GM21526 (cell line): ENCODE data around the gene TOR1AIP1.
A peak's percentile ranks its signal among the peaks of the same experiment; 100 is the strongest.
"Not testable (repeated sequence)": the region's sequence is repeated elsewhere in the genome, so short reads cannot be mapped to it uniquely, and the experiment has no call there.

Experiments used
- ATAC-seq: cut with Tn5 transposase; IDR thresholded peaks from one replicate; pipeline ENCODE4 v1.9.1; 2021; ENCODE audit warnings: moderate library complexity; ENCODE audit not compliant: unreplicated experiment, low FRiP score

The TOR1AIP1 gene, protein sequence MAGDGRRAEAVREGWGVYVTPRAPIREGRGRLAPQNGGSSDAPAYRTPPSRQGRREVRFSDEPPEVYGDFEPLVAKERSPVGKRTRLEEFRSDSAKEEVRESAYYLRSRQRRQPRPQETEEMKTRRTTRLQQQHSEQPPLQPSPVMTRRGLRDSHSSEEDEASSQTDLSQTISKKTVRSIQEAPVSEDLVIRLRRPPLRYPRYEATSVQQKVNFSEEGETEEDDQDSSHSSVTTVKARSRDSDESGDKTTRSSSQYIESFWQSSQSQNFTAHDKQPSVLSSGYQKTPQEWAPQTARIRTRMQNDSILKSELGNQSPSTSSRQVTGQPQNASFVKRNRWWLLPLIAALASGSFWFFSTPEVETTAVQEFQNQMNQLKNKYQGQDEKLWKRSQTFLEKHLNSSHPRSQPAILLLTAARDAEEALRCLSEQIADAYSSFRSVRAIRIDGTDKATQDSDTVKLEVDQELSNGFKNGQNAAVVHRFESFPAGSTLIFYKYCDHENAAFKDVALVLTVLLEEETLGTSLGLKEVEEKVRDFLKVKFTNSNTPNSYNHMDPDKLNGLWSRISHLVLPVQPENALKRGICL

DNA sequence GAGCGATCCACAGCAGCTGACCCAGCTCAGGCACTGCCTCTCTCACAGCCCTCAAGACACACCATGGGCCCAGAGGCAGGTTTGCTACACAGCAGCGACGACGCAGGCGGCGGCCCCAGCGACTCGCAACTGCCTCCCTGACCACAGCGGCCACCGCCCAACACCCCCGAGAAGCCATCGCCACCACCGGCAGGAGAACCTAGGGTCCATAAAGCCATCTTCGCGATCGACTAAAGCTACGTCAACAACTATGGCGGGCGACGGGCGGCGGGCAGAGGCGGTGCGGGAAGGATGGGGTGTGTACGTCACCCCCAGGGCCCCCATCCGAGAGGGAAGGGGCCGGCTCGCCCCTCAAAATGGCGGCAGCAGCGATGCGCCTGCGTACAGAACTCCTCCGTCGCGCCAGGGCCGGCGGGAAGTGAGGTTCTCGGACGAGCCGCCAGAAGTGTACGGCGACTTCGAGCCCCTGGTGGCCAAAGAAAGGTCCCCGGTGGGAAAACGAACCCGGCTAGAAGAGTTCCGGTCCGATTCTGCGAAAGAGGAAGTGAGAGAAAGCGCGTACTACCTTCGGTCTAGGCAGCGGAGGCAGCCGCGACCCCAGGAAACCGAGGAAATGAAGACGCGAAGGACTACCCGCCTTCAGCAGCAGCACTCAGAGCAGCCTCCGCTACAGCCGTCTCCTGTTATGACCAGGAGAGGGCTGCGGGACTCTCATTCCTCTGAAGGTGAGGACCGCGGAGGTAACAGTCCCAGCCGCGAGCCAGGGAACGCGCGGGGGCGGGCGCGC lies at the start of gene TOR1AIP1:
Gene TOR1AIP1, plus strand, starts transcription at position 33 of the 787 bp plus-strand sequence. Its CDS starts 218 bp downstream, at position 251.
- peak; percentile 75 for ATAC-seq

DNA sequence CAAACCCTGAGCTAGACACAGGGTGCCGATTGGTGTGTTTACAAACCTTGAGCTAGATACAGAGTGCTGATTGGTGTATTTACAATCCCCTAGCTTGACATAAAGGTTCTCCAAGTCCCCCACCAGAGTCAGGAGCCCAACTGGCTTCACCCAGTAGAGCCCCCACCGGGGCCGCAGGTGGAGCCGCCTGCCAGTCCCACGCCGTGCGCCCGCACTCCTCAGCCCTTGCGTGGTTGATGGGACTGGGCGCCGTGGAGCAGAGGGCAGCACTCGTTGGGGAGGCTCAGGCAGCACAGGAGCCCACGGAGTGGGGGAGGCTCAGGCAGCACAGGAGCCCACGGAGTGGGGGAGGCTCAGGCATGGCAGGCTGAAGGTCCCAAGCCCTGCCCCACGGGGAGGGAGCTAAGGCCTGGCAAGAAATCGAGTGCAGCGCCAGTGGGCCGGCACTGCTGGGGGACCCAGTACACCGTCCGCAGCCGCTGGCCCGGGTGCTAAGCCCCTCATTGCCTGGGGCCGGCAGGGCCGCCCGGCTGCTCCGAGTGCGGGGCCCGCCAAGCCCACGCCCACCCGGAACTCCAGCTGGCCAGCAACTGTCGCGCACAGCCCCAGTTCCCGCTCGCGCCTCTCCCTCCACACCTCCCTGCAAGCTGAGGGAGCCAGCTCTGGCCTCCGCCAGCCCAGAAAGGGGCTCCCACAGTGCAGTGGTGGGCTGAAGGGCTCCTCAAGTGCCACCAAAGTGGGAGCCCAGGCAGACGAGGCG lies 45.2 kb upstream of the TOR1AIP1 start:
- not testable (repeated sequence) for ATAC-seq

DNA sequence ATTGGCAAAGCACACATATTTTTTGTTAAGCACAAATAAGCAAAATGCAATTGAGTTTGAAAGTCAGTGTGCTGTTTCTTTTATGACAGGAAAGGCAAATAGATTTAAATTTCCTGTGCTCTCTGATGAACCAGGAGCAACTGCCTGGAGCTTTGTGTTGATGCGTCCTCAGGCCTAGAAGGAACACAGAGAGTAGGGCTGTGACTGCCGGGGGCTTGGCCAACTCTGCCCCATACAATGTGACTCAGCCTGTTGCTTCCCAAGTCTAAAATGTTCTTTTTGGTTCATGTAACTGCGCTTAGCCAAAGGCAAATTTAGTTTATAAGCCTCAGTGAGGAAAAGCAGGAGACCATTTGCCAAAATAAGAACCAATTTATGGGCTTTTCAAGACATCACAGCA lies 42.0 kb upstream of the TOR1AIP1 start:
- ATAC-seq, result no peak

DNA sequence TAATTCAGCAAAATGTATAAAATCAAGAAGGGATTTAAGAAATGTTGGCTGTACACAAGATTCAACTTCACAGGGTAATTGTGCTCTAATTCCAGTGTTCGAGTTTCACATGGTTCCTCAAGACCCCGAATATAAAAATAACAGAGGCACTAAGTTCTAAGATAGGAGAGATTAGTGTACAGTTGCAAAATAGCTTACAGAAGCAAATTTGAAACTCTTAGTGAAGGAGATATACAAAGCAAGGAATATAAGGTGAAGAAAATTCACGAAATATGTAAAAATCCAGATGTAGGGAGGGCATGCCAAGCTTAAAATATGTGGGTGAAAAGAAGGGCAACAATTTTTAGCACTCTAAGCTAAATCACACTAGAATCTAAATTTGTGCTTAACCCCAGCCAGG lies 33.9 kb upstream of the TOR1AIP1 start:
- no peak for ATAC-seq

DNA sequence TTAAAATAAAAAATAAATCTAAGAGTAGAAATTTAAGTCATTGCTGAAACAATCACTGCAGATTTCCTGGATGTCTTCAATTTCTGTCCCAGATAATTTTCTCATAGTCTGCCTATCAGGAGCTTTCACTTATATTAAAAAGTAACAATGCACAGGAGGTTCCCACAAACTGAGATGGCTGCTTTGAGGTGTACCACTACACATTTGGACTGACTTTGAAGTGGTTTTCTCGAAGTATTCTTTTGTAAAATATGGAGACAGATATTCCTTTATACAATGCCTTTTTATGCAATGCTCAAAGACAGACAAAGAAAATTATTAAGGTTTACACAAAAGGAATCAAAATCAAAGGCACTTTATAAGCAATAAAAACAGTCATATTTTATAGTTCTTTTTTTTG lies 29.0 kb upstream of the TOR1AIP1 start:
- ATAC-seq, result no peak

DNA sequence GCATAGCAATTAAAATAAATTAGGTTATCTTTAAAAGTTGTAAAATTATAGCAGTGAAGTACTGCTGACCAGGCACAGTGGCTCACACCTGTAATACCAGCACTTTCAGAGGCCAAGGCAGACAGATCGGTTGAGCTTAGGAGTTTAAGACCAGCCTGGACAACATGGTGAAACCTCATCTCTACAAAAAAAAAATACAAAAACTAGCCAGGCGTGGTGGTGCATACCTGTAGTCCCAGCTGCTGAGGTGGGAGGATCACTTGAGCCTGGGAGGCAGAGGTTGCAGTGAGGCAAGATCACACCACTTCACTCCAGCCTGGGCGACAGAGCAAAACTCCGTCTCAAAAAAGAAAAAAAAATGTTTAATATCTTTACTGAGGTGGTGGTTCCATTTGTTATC lies 26.3 kb upstream of the TOR1AIP1 start:
- ATAC-seq, result not testable (repeated sequence)

DNA sequence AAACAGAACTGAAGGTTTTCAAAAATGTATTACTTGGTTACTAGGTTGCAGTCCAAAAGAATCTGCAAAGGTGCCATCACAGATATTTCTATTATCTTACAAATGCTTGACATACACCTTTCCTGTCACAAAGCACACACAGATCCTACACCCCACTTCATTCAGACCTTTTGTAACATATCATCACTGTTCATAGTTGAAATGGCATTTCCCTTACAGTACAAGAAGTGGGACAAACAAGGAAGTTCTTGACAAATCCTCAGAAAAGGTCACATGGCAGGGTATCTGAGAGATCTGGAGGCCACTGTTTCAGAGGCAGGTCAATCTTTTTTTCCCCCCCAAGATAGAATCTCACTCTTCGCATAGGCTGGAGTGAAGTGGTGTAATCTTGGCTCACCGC lies 25.8 kb upstream of the TOR1AIP1 start:
- ATAC-seq, result no peak

DNA sequence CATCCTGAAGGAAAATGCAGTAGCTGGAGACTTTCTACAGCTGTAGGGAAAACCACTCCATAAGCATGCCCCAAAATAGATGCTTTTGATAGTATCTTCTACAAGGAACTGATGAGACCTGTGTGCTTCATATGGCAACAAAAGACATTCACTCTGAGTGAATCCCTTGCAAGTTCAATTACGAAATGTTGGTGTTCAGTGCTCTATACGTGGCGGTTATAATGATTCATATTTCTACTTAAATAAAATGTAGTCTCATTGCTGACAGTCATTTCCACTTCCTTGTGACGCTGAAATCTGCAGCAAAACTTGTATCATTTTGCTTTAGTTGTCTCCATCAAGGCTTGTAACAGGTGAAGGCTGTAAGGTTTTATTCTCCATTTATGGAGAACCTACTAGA lies 25.1 kb upstream of the TOR1AIP1 start:
- ATAC-seq, result no peak

DNA sequence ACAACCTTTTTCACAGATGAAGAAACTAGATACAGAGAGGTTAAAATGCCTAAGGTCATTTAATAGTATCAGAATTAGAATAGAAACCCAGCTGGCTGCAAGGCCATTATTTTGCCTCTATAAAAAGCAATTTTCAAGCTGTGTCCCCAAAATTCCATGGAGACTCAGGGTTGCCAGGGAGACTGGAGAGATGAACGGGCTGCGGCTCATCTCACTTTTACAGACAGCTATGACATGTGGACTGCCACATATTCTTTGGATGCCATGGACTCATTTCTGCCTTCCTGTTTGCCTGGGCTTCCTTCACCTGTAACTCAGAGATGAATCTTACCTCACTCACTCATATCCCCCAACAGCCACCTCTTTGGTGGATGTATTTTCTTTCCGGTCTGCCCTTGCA lies 21.4 kb upstream of the TOR1AIP1 start:
- ATAC-seq, result no peak

DNA sequence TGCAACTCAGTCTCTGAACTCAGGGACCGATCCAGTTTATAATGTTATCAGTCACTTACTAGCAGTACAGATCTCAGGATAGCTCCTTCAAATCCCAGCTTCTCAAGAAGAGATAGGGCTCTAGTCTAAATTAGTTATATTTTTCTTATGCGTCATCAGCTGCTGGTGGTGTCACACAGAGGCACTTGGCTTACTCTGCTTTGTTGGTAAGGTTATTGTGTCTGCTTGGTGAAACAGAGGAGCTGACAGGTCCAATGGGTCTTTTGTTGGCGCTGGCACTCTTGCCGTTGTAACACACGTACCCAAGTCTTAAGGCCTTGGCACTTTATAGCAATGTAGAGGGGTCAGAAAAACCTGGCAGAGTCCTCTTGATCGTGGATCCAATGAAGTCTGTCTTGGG lies 16.7 kb upstream of the TOR1AIP1 start:
- no peak for ATAC-seq

DNA sequence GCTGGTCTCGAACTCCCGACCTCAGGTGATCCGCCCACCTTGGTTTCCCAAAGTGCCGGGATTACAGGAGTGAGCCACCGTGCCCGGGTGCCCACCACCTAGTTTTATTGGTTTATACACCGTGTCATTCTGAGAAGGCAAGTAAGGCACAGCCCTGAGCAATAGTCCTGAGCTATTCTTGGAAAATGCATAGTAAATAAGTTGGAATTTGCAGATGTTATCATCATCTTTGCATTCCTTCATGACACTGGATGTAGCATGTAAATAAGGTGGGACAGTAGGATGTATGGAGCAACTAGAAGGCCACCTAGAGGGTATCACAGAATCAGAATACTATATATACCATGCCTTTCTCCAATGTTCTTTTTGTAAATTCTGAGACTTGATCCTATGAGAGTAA lies 15.5 kb upstream of the TOR1AIP1 start:
- no peak for ATAC-seq

DNA sequence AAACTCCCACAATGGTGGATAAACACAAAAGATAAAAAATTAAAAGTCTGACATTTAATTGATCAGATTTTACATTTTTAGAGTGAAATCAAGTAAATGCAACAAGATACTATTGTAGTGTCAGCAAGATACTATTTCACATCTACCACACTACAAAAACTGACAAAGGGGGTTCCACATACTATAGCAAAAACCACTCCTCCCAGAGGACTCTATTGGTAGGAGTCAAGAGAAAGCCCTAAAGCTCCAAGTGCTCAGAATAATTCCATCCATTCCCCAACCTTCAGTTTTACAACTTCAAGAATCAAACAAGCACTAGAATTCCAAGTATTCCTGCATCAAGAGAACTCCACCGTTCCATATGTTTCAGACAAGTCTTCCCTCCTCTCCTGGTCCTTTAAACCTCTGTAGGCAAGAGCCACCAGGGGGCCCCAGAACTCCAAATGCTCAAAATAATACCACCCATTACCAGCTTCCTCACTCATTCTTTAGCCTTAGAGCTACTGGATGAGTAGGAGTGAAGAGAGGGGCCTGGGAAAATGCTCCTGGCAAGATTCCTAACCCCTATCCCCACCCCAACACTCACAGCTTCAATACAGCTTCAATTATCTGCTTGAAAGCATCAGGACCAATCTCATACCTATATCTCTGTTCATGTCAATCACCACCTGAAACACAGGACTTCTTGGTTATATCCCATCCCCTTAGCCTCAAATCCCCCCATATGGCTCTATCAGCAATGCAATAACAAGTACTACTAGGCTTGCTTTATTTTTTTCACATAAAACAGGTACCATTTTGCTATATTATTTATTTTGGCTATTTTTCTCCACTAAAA lies 14.4 kb upstream of the TOR1AIP1 start:
- peak; percentile 63 for ATAC-seq

DNA sequence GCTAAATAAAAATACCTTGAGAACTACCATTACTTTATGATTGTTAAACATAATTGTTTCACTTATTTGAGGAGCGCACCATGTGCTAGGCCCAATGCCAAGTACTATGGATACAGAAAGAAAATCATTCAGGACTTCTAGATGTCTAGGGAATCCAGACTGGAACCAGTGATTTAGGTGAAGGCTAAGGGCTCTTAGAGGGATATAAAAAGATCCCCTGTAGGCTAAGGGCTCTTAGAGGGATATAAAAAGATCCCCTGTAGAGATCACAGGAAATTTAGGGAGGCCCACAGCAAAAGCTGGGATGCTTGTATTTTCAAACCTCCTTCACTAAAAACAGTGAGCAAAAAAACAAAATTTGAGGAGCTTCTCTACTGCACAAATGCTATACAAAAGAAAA lies 11.2 kb upstream of the TOR1AIP1 start:
- ATAC-seq, result no peak

DNA sequence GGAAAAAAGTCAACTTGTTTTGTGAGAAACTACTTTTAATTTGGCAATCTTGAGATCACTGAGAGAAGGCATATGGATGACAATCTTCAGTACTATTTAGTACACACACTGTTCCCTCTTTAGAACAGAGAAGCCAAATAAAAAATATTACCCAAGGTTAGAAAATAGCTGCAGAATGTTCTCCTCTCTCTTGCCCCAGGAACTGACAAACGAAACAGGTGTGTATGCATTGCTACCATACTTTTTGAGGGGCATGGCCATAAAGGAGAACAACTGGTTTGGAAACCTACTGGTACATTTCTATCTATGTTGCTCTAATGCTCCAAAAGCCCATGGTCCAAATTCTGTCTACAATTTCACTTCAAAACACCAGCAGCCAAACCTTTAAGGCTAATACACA lies 10.1 kb upstream of the TOR1AIP1 start:
- ATAC-seq, result no peak

DNA sequence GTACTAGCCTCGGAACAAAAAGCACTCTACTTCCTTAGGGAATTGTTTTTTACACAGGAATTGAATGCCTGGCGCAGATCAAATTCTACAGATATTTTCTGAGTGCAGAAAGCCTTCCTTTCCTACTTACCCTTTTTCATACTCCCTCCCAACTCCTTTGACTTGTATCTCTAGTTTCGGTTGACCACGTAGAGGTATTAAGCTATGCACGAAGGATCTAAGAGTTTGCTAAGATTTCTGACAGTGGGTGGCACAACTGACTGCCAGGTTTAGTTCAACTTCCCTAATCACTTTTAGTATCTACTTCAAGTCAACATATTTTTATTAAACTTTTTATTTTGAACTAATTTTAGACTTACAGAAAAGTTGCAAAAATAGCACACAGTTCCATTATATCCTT lies 9.5 kb upstream of the TOR1AIP1 start:
- no peak for ATAC-seq

DNA sequence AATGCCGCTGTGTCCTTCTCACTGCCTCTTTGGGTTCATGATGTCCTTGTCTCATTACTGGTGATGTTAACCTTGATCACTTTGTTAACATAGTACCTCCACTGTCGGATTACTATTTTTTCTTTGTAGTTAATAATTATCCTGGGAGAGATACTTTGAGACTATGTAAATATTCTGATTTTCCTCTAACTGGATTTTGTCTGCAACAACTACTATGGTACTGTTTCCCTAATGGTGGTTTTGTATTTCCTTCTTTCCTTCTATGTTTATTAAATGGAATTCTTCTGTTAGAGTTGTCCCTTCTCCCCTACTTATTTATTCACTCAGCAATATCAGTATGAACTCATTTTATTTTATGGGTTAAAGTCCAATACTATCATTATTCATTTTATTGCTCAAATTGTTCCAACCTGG lies 8.6 kb upstream of the TOR1AIP1 start:
- ATAC-seq, result no peak

DNA sequence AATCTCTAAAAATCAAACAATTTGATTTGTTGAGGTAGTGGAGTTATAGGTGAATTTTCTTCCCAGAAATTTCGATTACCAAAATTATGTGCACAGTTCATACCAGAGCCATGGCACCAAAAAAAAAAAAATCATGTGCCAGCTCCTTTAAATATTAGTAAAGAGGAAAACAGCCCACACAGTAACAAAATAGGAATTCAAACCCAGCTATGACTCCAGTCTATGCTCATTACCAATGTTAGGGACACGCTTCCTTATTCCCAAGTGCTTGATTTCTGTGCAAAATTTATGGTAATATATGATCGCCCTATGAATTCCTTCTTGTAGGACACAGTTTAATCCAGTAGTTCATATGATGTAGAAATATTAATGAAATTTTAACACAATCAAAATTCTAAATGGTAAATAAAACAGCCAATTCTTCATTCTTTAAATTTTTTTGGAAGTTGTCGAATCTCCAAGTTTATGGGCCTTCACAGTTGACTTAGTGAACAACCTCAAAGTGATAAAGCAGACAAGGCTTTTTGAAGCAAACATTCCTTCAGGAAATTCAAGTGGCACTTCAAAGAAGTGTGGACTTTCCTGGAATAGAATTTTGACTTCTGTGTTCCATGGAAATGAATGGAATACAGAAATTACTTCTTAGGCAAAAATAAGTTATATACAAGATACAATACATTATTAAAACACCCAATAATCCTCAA lies 6.3 kb upstream of the TOR1AIP1 start:
- no peak for ATAC-seq

DNA sequence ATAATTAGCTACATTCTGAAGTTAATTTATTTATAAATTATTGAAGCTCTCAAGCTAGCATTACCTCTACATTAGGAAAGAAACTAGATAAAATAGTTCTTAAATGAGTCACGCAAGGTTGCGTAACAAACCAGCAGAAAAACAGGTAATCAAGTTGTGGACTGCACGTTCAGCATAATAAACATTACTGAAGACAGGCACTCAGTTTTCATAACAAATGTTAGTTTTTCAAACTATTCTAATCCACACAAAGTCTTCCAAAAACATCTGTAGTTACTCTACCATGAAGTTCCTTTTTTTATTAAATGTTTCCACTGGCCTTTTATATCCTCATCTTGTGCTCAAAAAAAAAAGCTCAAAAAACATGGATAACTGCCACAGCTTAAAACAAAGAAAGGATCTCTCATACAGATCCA lies 5.8 kb upstream of the TOR1AIP1 start:
- no peak for ATAC-seq

DNA sequence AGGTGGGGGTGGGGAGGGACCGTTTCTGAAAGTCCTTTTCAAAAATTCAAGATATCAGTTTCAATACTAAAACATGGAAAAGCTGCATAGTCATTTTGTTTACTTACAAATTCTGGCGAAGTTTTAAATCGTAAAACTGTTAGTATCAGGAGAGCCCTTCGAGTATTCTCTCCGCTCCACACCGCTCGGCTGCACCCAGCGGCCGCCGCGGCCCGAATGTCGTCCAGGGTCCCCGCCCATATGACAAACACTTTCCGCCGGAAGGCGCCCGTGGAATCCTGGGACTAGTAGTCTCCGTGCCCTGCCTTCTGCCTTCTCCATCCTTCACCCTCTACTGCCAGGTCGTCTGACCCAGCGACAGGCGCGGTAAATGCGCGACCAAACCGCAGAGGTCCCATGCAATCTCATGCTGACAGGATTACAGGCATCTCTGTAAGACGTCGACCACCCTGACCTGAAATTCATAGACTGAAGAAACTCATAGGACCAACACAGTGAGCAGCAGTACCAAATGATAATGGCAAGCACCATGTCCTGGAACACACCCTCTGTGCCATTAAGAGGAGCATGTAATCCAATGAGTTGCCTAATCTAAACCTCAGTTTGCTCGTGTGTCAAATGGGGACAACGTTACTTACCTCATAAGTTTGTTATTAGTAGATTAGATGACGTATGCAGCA lies 4.4 kb upstream of the TOR1AIP1 start, which contains the start of gene TOR1AIP2:
Gene TOR1AIP2, minus strand, starts transcription at position 218 of the 680 bp plus-strand sequence. CDS start 25,138 bp downstream, outside the sequence.
- peak; percentile 61 for ATAC-seq
